Activated naive CD8-positive, alpha-beta T cell treated with anti-CD3 and anti-CD28 coated beads, Interleukin-2, amount 10 ng/mL, durations not matched to agents 7 days and 5 days (primary cell): ENCODE measurements around the gene HSPA13. TPM values are rescaled to one million over a fixed set of nuclear protein-coding genes. Genes with fewer than 3 reads are reported as not detected.
"Not testable (repeated sequence)": the region's sequence is repeated elsewhere in the genome, so short reads cannot be mapped to it uniquely, and the experiment has no call there.

Experiments used
- ATAC-seq: fragments of 150-1000 bp; cut with Tn5 transposase; one replicate; pipeline ENCODE4 v1.10.0; 2021; ENCODE audit warnings: low read depth, moderate library complexity
- POLR2A ChIA-PET: fragments of 350-600 bp; sonication (Branson Sonifier 250); formaldehyde crosslinking; loops from one replicate; lab custom pipeline; 2021; ENCODE audit warnings: antibody characterized with exemption; lab: Charles Lee
- DNase-seq: peaks from one replicate; pipeline ENCODE4 v3.0.0; 2021
- H3K27ac Mint-ChIP-seq: one replicate; pipeline ENCODE4 v1.8.0; 2022; ENCODE audit warnings: mild to moderate bottlenecking, mixed read lengths
- H3K27me3 Mint-ChIP-seq: one replicate; pipeline ENCODE4 v1.8.0; 2022; ENCODE audit warnings: mild to moderate bottlenecking, moderate library complexity, mixed read lengths
- H3K36me3 Mint-ChIP-seq: one replicate; pipeline ENCODE4 v1.8.0; 2021; ENCODE audit warnings: mild to moderate bottlenecking, mixed read lengths
- H3K4me1 Mint-ChIP-seq: one replicate; pipeline ENCODE4 v1.8.0; 2021; ENCODE audit warnings: mixed read lengths
- H3K4me3 Mint-ChIP-seq: one replicate; pipeline ENCODE4 v1.8.0; 2022; ENCODE audit warnings: mild to moderate bottlenecking, moderate library complexity, mixed read lengths
- H3K9me3 Mint-ChIP-seq: one replicate; pipeline ENCODE4 v1.8.0; 2021; ENCODE audit warnings: mixed read lengths
- total RNA-seq, 2 experiments: library from RNA; stranded (reverse); gene quantifications; one replicate each; pipeline ENCODE4 v1.2.3, GENCODE V29; 2021

HSPA13 gene
- total RNA-seq, 2 experiments from 2014 or later = 21.4 to 24.1 TPM

GRCh38 chr21:14366998-14367397 is 15.9 kb downstream of the HSPA13 start:
- Mint-ChIP-seq H3K36me3 (no peaks in the 10 kb centered on the region), H3K4me1 (peaks cover 2% of the 10 kb centered on the region), H3K27me3 (peaks cover 5% of the 10 kb centered on the region), H3K9me3 (no peaks in the 10 kb centered on the region), H3K27ac (no peak overlapping the region), H3K4me3 (no peak overlapping the region)
- POLR2A ChIA-PET = no interaction called here
- DNase-seq = no peak
- no peak for ATAC-seq

GRCh38 chr21:14361958-14362357 is 21.0 kb downstream of the HSPA13 start:
- POLR2A ChIA-PET = no interaction called here

DNA sequence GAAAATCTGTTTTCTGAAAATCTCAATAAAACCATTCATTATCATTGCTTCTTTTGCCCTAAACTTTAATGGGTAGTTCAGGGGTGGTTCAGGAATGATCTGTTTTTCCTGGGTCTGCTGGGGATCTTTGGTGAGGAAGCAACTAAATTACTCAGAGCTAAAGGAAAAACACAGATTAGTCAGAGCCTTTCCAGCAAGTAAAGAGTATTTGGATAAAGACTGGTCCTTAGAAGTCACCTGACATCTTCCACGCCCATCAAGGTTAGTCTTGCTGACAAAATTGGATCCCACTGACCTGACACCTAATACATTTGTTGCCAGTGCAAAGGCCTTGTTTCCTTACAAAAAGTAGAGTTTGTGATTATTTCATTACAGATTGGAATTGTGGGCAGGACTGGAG is 24.2 kb downstream of the HSPA13 start:
- ATAC-seq (no peak), DNase-seq (no peak)
- Mint-ChIP-seq H3K4me1 (peaks cover 2% of the 10 kb centered on the region), H3K27ac (no peak overlapping the region), H3K27me3 (peaks cover 24% of the 10 kb centered on the region), H3K36me3 (no peaks in the 10 kb centered on the region), H3K4me3 (no peak overlapping the region), H3K9me3 (no peaks in the 10 kb centered on the region)
- POLR2A ChIA-PET = no interaction called here

More at GRCh38 chr21:14361958-14362357, 21.0 kb downstream of the HSPA13 start:
- Mint-ChIP-seq H3K9me3 (no peaks in the 10 kb centered on the region), H3K36me3 (no peaks in the 10 kb centered on the region), H3K27ac (no peak overlapping the region), H3K4me3 (no peak overlapping the region), H3K4me1 (peaks cover 2% of the 10 kb centered on the region), H3K27me3 (peaks cover 15% of the 10 kb centered on the region)
- ATAC-seq = no peak
- no peak for DNase-seq

DNA sequence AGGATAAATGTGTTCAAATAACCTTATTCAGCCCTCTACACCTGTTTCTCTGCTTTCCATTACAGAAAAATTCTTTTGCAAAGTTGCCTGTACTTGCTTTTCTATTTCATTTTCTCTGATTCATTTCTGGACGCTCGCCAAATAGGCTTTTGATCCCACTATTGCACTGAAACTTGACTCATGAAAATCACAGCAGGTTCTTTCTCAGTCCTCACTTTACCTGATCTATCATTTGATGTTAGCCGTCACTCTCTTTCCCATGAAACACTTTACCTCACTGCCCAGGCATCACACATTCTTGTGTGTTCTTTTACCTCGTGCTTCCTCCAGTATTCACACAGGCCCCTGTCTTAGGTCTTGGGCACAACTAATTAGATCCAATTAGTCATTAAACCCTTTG is 26.2 kb downstream of the HSPA13 start:
- ATAC-seq (no peak), DNase-seq (no peak)
- Mint-ChIP-seq H3K4me1 (no peaks in the 10 kb centered on the region), H3K27ac (no peak overlapping the region), H3K27me3 (peaks cover 22% of the 10 kb centered on the region), H3K9me3 (no peaks in the 10 kb centered on the region), H3K4me3 (no peak overlapping the region), H3K36me3 (no peaks in the 10 kb centered on the region)
- POLR2A ChIA-PET = no interaction called here

GRCh38 chr21:14354515-14354914 is 28.4 kb downstream of the HSPA13 start:
- no peak overlapping the region for H3K27ac Mint-ChIP-seq
- DNase-seq = no peak

DNA sequence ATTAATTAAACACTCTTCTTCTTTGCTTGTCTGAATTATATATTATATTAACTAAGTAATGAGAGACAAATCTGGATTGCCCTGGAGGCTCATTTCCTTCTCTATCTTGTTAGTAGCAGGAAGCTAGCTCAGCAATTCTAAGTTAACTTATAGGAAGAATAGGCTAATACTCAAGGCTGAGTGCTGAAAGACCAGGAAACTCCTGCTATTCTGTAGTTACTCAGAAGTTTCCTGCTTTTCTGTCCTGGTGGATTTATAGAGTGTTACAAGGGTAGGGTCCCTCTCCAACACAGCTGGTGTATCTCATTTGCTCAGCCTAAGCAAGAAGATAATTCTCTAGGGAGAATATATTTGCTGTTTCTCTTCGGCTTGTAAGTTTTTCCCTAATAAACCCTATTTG is 29.2 kb downstream of the HSPA13 start:
- POLR2A ChIA-PET = no interaction called here
- Mint-ChIP-seq H3K4me3 (no peak overlapping the region), H3K36me3 (no peaks in the 10 kb centered on the region), H3K27me3 (peaks cover 16% of the 10 kb centered on the region), H3K27ac (no peak overlapping the region), H3K9me3 (no peaks in the 10 kb centered on the region), H3K4me1 (no peaks in the 10 kb centered on the region)
- no peak for ATAC-seq
- DNase-seq = no peak

More at GRCh38 chr21:14354515-14354914, 28.4 kb downstream of the HSPA13 start:
- POLR2A ChIA-PET = no interaction called here
- no peak for ATAC-seq
- Mint-ChIP-seq H3K36me3 (no peaks in the 10 kb centered on the region), H3K9me3 (no peaks in the 10 kb centered on the region), H3K4me3 (no peak overlapping the region), H3K27me3 (peaks cover 22% of the 10 kb centered on the region), H3K4me1 (no peaks in the 10 kb centered on the region)

DNA sequence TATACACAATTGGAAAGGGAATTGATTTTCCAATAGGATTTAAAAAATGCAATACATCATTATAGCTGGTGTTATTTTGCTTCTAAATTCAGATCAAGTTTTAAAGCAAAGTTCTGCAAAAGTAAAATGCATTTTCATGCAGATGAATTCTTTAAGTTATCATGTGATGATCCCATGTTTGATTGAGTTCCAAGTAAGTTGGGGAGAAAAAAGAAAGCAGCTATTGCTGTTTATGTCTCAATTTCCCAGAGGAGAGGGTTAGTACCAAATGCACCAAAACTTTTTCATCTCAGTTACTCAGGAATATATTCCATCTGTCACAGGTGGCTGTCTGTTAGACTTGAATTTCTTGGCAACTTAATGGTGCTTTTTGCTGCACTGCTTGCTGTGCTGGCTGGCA is 29.7 kb downstream of the HSPA13 start:
- POLR2A ChIA-PET = no interaction called here
- DNase-seq (no peak), ATAC-seq (no peak)
- H3K27me3 Mint-ChIP-seq = peaks cover 14% of the 10 kb centered on the region
- H3K36me3 Mint-ChIP-seq = no peaks in the 10 kb centered on the region
- no peaks in the 10 kb centered on the region for H3K4me1 Mint-ChIP-seq
- no peaks in the 10 kb centered on the region for H3K9me3 Mint-ChIP-seq
- no peak overlapping the region for H3K4me3 Mint-ChIP-seq
- no peak overlapping the region for H3K27ac Mint-ChIP-seq

DNA sequence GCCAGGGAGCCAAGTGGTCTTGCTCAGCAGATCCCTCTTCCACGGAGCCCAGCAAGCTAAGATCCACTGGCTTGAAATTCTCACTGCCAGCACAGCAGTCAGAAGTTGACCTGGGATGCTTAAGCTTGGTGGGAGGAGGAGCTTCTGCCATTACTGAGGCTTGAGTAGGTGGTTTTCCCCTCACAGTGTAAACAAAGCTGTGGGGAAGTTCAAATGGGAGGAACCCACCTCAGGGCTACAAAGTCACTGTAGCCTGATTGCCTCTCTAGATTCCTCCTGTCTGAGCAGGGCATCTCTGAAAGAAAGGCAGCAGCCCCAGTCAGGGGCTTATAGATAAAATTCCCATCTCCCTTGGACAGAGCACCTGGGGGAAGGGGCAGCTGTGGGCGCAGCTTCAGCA is 55.6 kb downstream of the HSPA13 start:
- POLR2A ChIA-PET, H3K9me3 Mint-ChIP-seq: not testable (repeated sequence)
- H3K27me3 Mint-ChIP-seq = peaks cover 13% of the 10 kb centered on the region

GRCh38 chr21:14325595-14325994 is 57.4 kb downstream of the HSPA13 start:
- H3K4me1 Mint-ChIP-seq = no peaks in the 10 kb centered on the region
- no peaks in the 10 kb centered on the region for H3K36me3 Mint-ChIP-seq
- POLR2A ChIA-PET = no interaction called here
- H3K4me3 Mint-ChIP-seq = no peak overlapping the region
- H3K9me3 Mint-ChIP-seq = peaks cover 3% of the 10 kb centered on the region
- H3K27me3 Mint-ChIP-seq = peaks cover 16% of the 10 kb centered on the region
- H3K27ac Mint-ChIP-seq = no peak overlapping the region
- ATAC-seq (no peak), DNase-seq (no peak)

More for the DNA sequence above, 55.6 kb downstream of the HSPA13 start:
- not testable (repeated sequence) for H3K4me1 Mint-ChIP-seq, H3K4me3 Mint-ChIP-seq, H3K27ac Mint-ChIP-seq, H3K36me3 Mint-ChIP-seq, DNase-seq, ATAC-seq

Other genes with a start within 250 kb of the HSPA13 start
- not detected for gene LIPI, start 172.2 kb downstream of the HSPA13 start, total RNA-seq
- 1 to 10 TPM; 3.3 to 3.5 TPM for gene RBM11, start 167.0 kb downstream of the HSPA13 start, total RNA-seq
- gene SAMSN1, start 163.2 kb upstream of the HSPA13 start, total RNA-seq = 100 to 1,000 TPM; 121 to 125 TPM